HepG2 (cell line): Measurements from ENCODE around the gene DDOST. TPM values are rescaled to one million over a fixed set of nuclear protein-coding genes. Genes with fewer than 3 reads are reported as not detected.
A peak's percentile ranks its signal among the peaks of the same experiment; 100 is the strongest.

Source experiments
- ATAC-seq: fragments of 200-7000 bp; cut with Tn5 transposase; 3 replicates; pipeline ENCODE4 v1.9.1; 2020; ENCODE audit warnings: mild to moderate bottlenecking, moderate library complexity
- BruUV-seq: library from RNA; stranded (reverse); fragments of 400-500 nt; replicated peaks from 2 replicates; lab custom pipeline; 2021; lab: Mats Ljungman, UMichigan
- CTCF ChIA-PET: fragments of 300-600 bp; formaldehyde crosslinking; extraction: SDS; loops from one replicate; lab custom pipeline; 2021; ENCODE audit warnings: low total read pairs, inconsistent platforms, low intra/inter-chr PET ratio; lab: Yijun Ruan, JAX
- POLR2A ChIA-PET: fragments of 350-600 bp; sonication (Branson Sonifier 250); formaldehyde crosslinking; loops from one replicate; lab custom pipeline; 2020; ENCODE audit warnings: antibody characterized with exemption, inconsistent platforms; lab: Yijun Ruan, JAX
- DNase-seq: peaks from one replicate; pipeline ENCODE4 v3.0.0-alpha.2; 2015; ENCODE audit warnings: low spot score
- FAIRE-seq: peaks from 3 replicates; lab custom pipeline; 2011; peaks lifted over from hg19 to GRCh38; lab: Jason Lieb, UNC
- H2AFZ ChIP-seq: one replicate; pipeline ENCODE4 v1.6.1; 2011; ENCODE audit warnings: low read length, inconsistent platforms
- H3K27ac ChIP-seq: fragments of 300-600 bp; 3 replicates; pipeline ENCODE4 v1.8.0; 2011; ENCODE audit warnings: mixed run types, mild to moderate bottlenecking, mixed read lengths, low read length, inconsistent platforms; ENCODE audit not compliant: insufficient read depth; ENCODE audit errors: extremely low read length
- H3K27me3 ChIP-seq, 2 experiments: fragments of 200-600 bp in 1 of 2; 2 replicates in 1 of 2; 3 replicates in 1 of 2; pipeline versions ENCODE4 v1.6.0 to v1.8.0; 2011; ENCODE audit warnings: low read length in 2 of 2, mild to moderate bottlenecking in 2 of 2, moderate library complexity in 2 of 2, inconsistent platforms in 1 of 2; ENCODE audit not compliant: insufficient read depth in 2 of 2, control insufficient read depth in 1 of 2
- H3K36me3 ChIP-seq, 2 experiments: fragments of 200-600 bp in 1 of 2; replicated peaks in 1 of 2; 2 replicates in 1 of 2; 3 replicates in 1 of 2; pipeline versions ENCODE4 v1.5.1 to v1.8.0; 2011; ENCODE audit warnings: low read length in 2 of 2, inconsistent platforms in 1 of 2; ENCODE audit not compliant: insufficient read depth in 2 of 2, control insufficient read depth in 1 of 2
- H3K4me1 ChIP-seq: 2 replicates; pipeline ENCODE4 v1.5.1; 2012; ENCODE audit warnings: low read length, inconsistent platforms; ENCODE audit not compliant: insufficient read depth
- H3K4me2 ChIP-seq: 2 replicates; pipeline ENCODE4 v1.6.0; 2011; ENCODE audit warnings: low read depth, low read length, inconsistent platforms
- H3K4me3 ChIP-seq, 3 experiments: fragments of 200-600 bp in 1 of 3; sonication (generic), shearing (Covaris generic) in 1 of 3; replicated peaks in 1 of 3; 2 replicates each; pipeline ENCODE4 v1.5.1; 2011 to 2016; ENCODE audit warnings: low read length in 3 of 3, inconsistent platforms in 2 of 3, low read depth in 2 of 3, mild to moderate bottlenecking in 2 of 3, control low read depth in 1 of 3, mixed read lengths in 1 of 3; ENCODE audit not compliant: insufficient read depth in 1 of 3
- H3K79me2 ChIP-seq: one replicate; pipeline ENCODE4 v1.6.1; 2011; ENCODE audit warnings: low read length, inconsistent platforms; ENCODE audit not compliant: insufficient read depth
- H3K9ac ChIP-seq: 2 replicates; pipeline ENCODE4 v1.6.0; 2011; ENCODE audit warnings: mild to moderate bottlenecking, low read depth, low read length, inconsistent platforms; ENCODE audit not compliant: insufficient read depth
- H3K9me3 ChIP-seq: 2 replicates; pipeline ENCODE4 v1.5.1; 2012; ENCODE audit warnings: mild to moderate bottlenecking, low read length
- H4K20me1 ChIP-seq: 2 replicates; pipeline ENCODE4 v1.6.0; 2011; ENCODE audit warnings: inconsistent platforms, mild to moderate bottlenecking, low read length, moderate library complexity; ENCODE audit not compliant: insufficient read depth
- RFXAP ChIP-seq: sonication (generic); formaldehyde crosslinking; IDR thresholded peaks from 2 replicates; pipeline ENCODE4 v1.4.0; 2020; ENCODE audit warnings: missing genetic modification reagents, borderline replicate concordance
- SIN3A ChIP-seq: IDR thresholded peaks from 2 replicates; pipeline ENCODE4 v1.6.1; 2011; ENCODE audit warnings: low read depth, mild to moderate bottlenecking, control low read depth, low read length, borderline replicate concordance
- ZNF629 ChIP-seq: sonication (generic); formaldehyde crosslinking; conservative IDR thresholded peaks from 2 replicates; pipeline ENCODE4 v1.5.0; 2020; ENCODE audit warnings: missing genetic modification reagents
- WGBS: methylation state at CpG from one replicate; pipeline ENCODE4 v1.1.6; 2017; ENCODE audit warnings: low lambda C conversion rate; 5-methylcytosine and 5-hydroxymethylcytosine counted together
- in situ Hi-C: cut with HindIII; loops from 2 replicates; pipeline ENCODE4 v1.10.0; 2017; ENCODE audit warnings: low pct_unique_long_range_greater_than_20kb; ENCODE audit not compliant: extremely low pct_ligation_motif_present
- intact Hi-C: fragments of 100-400 bp; cut with micrococcal nuclease; formaldehyde crosslinking; loops from one replicate; pipeline ENCODE4 v1.10.0; 2022; ENCODE audit not compliant: unreplicated experiment
- polyA plus RNA-seq, 8 experiments: library from polyadenylated mRNA; depleted of rRNA in 3 of 8; stranded (reverse) in 7 of 8; unstranded in 1 of 8; fragments of >200 nt; fragmentation: Illumina TruSeq in 4 of 8; extraction: Trizol in 4 of 8; gene quantifications; 2 replicates each; pipeline versions ENCODE4 v1.2.1 to v1.2.3, GENCODE V29; 2011 to 2016; ENCODE audit warnings: low read depth in 4 of 8, missing spikeins in 1 of 8, mixed read lengths in 1 of 8; ENCODE audit not compliant: insufficient read depth in 1 of 8
- total RNA-seq, 5 experiments: library from RNA; depleted of rRNA; stranded (reverse); fragments of >200 nt; fragmentation: Illumina TruSeq; extraction: Trizol; gene quantifications; 2 replicates each; pipeline ENCODE4 v1.2.3, GENCODE V29; 2016; ENCODE audit warnings: low read depth in 1 of 5

The DDOST gene
- total and polyA plus RNA-seq, 2 of the 13 experiments (the other 11 are each of a cell fraction or from before 2014, with no cell fraction given): 335 to 494 TPM

DNA sequence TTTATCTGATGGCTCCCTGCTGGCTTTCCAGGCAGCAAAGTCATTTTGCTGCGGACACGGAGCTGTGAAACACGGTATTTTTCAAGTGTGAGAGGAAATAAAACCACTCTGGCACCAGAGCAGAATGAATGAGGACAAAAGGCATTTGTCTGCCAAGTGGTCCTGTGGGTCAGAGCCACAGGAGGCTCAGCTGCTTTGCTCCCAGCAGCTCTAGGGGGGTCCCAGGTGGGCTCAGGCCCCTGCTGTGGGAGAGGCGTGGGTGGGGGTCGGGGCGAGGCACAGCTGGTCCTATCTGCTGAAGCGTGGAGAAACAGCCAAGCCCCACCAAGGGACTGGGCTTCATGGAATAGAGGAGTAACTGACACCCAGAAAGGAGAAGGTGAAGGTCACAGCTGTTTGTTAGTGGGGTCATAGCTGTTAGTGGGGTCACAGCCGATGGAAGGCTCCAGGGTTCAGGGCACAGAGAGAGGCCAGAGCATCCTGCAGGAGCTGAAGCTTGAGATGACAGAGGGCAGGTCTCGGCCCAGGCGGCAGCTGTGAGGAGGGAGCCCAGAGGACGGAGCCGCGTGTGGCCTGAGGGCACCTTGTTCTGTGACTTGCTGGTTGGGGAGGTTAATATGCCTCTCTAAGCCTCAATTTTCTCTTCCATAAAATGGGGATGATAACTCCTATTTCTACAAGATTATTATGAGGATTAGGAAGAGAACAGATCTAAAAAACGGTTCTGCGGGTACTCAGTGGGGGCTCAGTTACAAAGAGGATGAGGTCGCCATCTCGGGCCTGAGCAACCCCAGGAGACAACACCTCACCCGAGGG lies 49.5 kb upstream of the DDOST start:
- in situ Hi-C loops: no loop called here
- POLR2A ChIA-PET: no interaction called here
- CTCF ChIA-PET: no interaction called here

DNA sequence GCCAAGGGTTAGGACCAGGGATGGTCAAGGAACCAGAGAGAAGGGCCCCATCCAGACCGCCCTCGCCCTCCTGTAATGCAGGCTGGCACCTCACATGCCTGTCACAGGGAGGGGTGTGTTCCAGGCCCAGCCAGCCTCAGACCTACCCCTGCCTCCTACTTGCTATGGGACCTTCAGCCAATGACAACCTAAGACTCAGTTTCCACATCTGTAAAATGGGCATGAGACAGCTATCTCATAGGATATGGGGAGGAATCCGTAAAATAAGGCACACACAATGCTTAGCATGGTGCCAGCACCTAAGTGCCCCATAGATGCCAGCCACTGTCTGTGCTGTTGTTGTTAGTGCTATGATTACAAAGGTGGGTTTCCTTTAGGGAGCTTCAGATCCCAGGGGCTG lies 48.7 kb upstream of the DDOST start:
- H2AFZ ChIP-seq: no peak overlapping the region
- no CpG with 5 or more reads among the region's 3 CpGs for WGBS
- CTCF ChIA-PET: no interaction called here

More for the DNA sequence above, 49.5 kb upstream of the DDOST start:
- no peak overlapping the region for H3K27ac ChIP-seq
- no peak overlapping the region for H3K4me2 ChIP-seq
- H3K4me3 ChIP-seq: no peak overlapping the region
- ATAC-seq (no peak), FAIRE-seq (no peak), DNase-seq (no peak)
- no TSS peak for BruUV-seq
- no peak for TF ChIP-seq RFXAP (CRISPR knock-in tag)
- 0 out of 2 replicates have a peak, but pooled peaks have one; percentile 25 for TF ChIP-seq ZNF629
- H3K27me3 ChIP-seq: 0 out of 5 replicates have a peak, but pooled peaks cover 0 to 3% of the 10 kb centered on the region in 2 experiments
- no peak overlapping the region for H2AFZ ChIP-seq
- no peak overlapping the region for H3K9ac ChIP-seq
- no peaks in the 10 kb centered on the region for H3K36me3 ChIP-seq
- intact Hi-C loops: no loop called here
- H4K20me1 ChIP-seq: no peaks in the 10 kb centered on the region
- WGBS: 34% methylated on average over 16 of the region's 18 CpGs
- H3K79me2 ChIP-seq: no peaks in the 10 kb centered on the region
- peaks cover 25% of the 10 kb centered on the region for H3K4me1 ChIP-seq
- H3K9me3 ChIP-seq: no peaks in the 10 kb centered on the region

More for the DNA sequence above, 48.7 kb upstream of the DDOST start:
- DNase-seq (no peak), FAIRE-seq (no peak), ATAC-seq (no peak)
- no TSS peak for BruUV-seq
- Histone ChIP-seq H4K20me1 (no peaks in the 10 kb centered on the region), H3K79me2 (no peaks in the 10 kb centered on the region), H3K9me3 (no peaks in the 10 kb centered on the region), H3K4me3 (no peak overlapping the region), H3K27ac (no peak overlapping the region), H3K4me1 (peaks cover 27% of the 10 kb centered on the region), H3K27me3 (0 out of 5 replicates have a peak, but pooled peaks cover 0 to 3% of the 10 kb centered on the region in 2 experiments), H3K36me3 (no peaks in the 10 kb centered on the region), H3K4me2 (no peak overlapping the region), H3K9ac (no peak overlapping the region)
- TF ChIP-seq ZNF629 (peak; percentile 88), SIN3A (no peak)
- POLR2A ChIA-PET: no interaction called here
- intact Hi-C loops: no loop called here
- in situ Hi-C loops: no loop called here
